Tibial nerve (tissue), 3 donors: ENCODE data around the gene IL17RE.

Source experiments
- EP300 ChIP-seq, 2 donors: sonication (generic); formaldehyde crosslinking; IDR thresholded peaks; one replicate each; pipeline ENCODE4 v1.6.1; 2017; ENCODE audit warnings: antibody characterized with exemption in 2 of 2, mild to moderate bottlenecking in 1 of 2
- POLR2A ChIP-seq, 2 donors: fragments of 450-650 bp; IDR thresholded peaks; one replicate each; pipeline ENCODE4 v1.6.1; 2017; ENCODE audit warnings: antibody characterized with exemption in 2 of 2, mild to moderate bottlenecking in 2 of 2, moderate library complexity in 2 of 2

DNA sequence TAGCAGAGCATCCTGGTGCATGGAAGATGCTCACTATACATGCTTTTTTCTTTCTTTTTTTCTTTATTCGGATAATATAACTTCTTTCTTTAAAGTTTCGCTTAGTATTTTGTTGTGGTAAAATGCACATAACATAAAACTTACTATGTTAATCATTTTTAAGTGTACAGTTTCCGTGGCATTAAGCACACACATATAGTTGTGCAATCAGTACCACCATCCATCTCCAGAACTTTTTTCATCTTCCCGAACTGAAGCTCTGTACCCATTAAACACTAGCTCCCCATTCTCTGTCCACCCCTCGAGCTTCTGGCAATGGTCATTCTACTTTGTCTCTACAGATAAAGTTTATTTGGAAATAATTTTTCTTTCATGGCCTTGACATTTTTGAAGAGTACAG is 13.2 kb upstream of the IL17RE start:
- no peak for TF ChIP-seq EP300 (IDR thresholded peaks at IDR 0.05)
- no peak for TF ChIP-seq POLR2A (IDR thresholded peaks at IDR 0.05)
